HCT116 (cell line): Measurements from ENCODE around the gene SYMPK. TPM values are rescaled to one million over a fixed set of nuclear protein-coding genes. Genes with fewer than 3 reads are reported as not detected.

Source experiments
- ATAC-seq: fragments of 200-7000 bp; cut with Tn5 transposase; 2 replicates; pipeline ENCODE4 v1.9.1; 2020; ENCODE audit warnings: mild to moderate bottlenecking, moderate library complexity
- BruUV-seq: library from RNA; stranded (reverse); fragments of 400-500 nt; replicated peaks from 2 replicates; lab custom pipeline; 2021; lab: Mats Ljungman, UMichigan
- CTCF ChIA-PET: fragments of 300-600 bp; sonication (Branson Sonifier 250); formaldehyde crosslinking; loops from one replicate; lab custom pipeline; 2021; ENCODE audit warnings: antibody characterized with exemption; lab: Charles Lee
- POLR2A ChIA-PET: fragments of 300-600, 350-600 bp; sonication (Branson Sonifier 250); formaldehyde crosslinking; loops from one replicate; lab custom pipeline; 2021; ENCODE audit warnings: antibody characterized with exemption; lab: Charles Lee
- RAD21 ChIA-PET, 2 experiments: fragments of 300-600 bp; sonication (Branson Sonifier 250); formaldehyde crosslinking; loops; one replicate each; lab custom pipeline; 2023; ENCODE audit warnings: low total read pairs in 2 of 2; ENCODE audit not compliant: uncharacterized antibody in 2 of 2, unreplicated experiment in 2 of 2, low non-redundant PET in 1 of 2; lab: Charles Lee
- DNase-seq: peaks from one replicate; pipeline ENCODE4 v3.0.0-alpha.2; 2010; ENCODE audit warnings: low read depth, low spot score
- H2AFZ ChIP-seq: fragments of 200-600 bp; shearing (Covaris generic), sonication (generic); 2 replicates; pipeline ENCODE4 v1.6.1; 2017; ENCODE audit warnings: low read depth, mixed run types, mixed read lengths, antibody characterized with exemption, low read length; ENCODE audit not compliant: poor library complexity, severe bottlenecking
- H3K27ac ChIP-seq: 2 replicates; pipeline ENCODE4 v1.5.1; 2012; ENCODE audit warnings: low read depth, low read length
- H3K27me3 ChIP-seq: fragments of 200-600 bp; sonication (generic); 2 replicates; pipeline ENCODE4 v1.6.1; 2016; ENCODE audit warnings: mixed run types, low read length, mixed read lengths; ENCODE audit not compliant: insufficient read depth
- H3K36me3 ChIP-seq, 2 experiments: fragments of 200-500 bp in 1 of 2; fragments of 200-600 bp in 1 of 2; sonication (Bioruptor generic) in 1 of 2; sonication (generic) in 1 of 2; 2 replicates each; pipeline versions ENCODE4 v1.5.1 to v1.6.1; 2014 to 2016; ENCODE audit warnings: low read length in 2 of 2, inconsistent platforms in 1 of 2, mixed read lengths in 1 of 2, mixed run types in 1 of 2; ENCODE audit not compliant: insufficient read depth in 2 of 2, control insufficient read depth in 1 of 2
- H3K4me1 ChIP-seq, 2 experiments: fragments of 200-600 bp in 1 of 2; sonication (generic) in 1 of 2; 2 replicates each; pipeline versions ENCODE4 v1.5.1 to v1.6.1; 2012 to 2017; ENCODE audit warnings: low read length in 2 of 2, inconsistent platforms in 1 of 2, mild to moderate bottlenecking in 1 of 2, mixed read lengths in 1 of 2, mixed run types in 1 of 2, moderate library complexity in 1 of 2; ENCODE audit not compliant: insufficient read depth in 2 of 2, control insufficient read depth in 1 of 2
- H3K4me2 ChIP-seq: fragments of 200-600 bp; sonication (generic); 2 replicates; pipeline ENCODE4 v1.6.1; 2017; ENCODE audit warnings: mixed run types, low read length, mixed read lengths
- H3K4me3 ChIP-seq, 2 experiments: fragments of 200-600 bp in 1 of 2; sonication (generic) in 1 of 2; replicated peaks in 1 of 2; 2 replicates each; pipeline ENCODE4 v1.5.1; 2011 to 2016; ENCODE audit warnings: low read length in 2 of 2, control low read depth in 1 of 2, low read depth in 1 of 2, mild to moderate bottlenecking in 1 of 2, mixed read lengths in 1 of 2, mixed run types in 1 of 2
- H3K79me2 ChIP-seq: fragments of 200-600 bp; sonication (generic); 2 replicates; pipeline ENCODE4 v1.6.1; 2017; ENCODE audit warnings: mild to moderate bottlenecking, mixed run types, low read length, moderate library complexity, mixed read lengths; ENCODE audit not compliant: insufficient read depth
- H3K9ac ChIP-seq: fragments of 200-600 bp; sonication (generic); 2 replicates; pipeline ENCODE4 v1.6.1; 2016; ENCODE audit warnings: low read length, mixed read lengths
- H3K9me2 ChIP-seq: fragments of 200-600 bp; sonication (generic), shearing (Covaris generic); 2 replicates; pipeline ENCODE4 v1.6.1; 2017; ENCODE audit warnings: mixed run types, mild to moderate bottlenecking, moderate library complexity; ENCODE audit not compliant: insufficient read depth
- H3K9me3 ChIP-seq, 2 experiments: fragments of 200-500 bp in 1 of 2; fragments of 200-600 bp in 1 of 2; sonication (Bioruptor generic) in 1 of 2; sonication (generic) in 1 of 2; 2 replicates each; pipeline ENCODE4 v1.6.1; 2014 to 2017; ENCODE audit warnings: low read length in 2 of 2, mixed read lengths in 2 of 2, inconsistent platforms in 1 of 2, low read depth in 1 of 2, mild to moderate bottlenecking in 1 of 2, mixed run types in 1 of 2, moderate library complexity in 1 of 2; ENCODE audit not compliant: control insufficient read depth in 1 of 2, insufficient read depth in 1 of 2
- H4K20me1 ChIP-seq: fragments of 200-600 bp; sonication (generic), shearing (Covaris generic); 2 replicates; pipeline ENCODE4 v1.6.1; 2017; ENCODE audit warnings: mixed run types, mild to moderate bottlenecking, moderate library complexity; ENCODE audit not compliant: insufficient read depth
- CBX3 ChIP-seq: IDR thresholded peaks from 2 replicates; pipeline ENCODE4 v1.6.1; 2012; ENCODE audit warnings: low read depth
- CEBPB ChIP-seq: IDR thresholded peaks from 2 replicates; pipeline ENCODE4 v1.6.1; 2012; ENCODE audit warnings: low read depth
- EZH2phosphoT487 ChIP-seq: fragments of 200-600 bp; IDR thresholded peaks from 2 replicates; pipeline ENCODE4 v1.6.1; 2018; ENCODE audit warnings: antibody characterized with exemption, borderline replicate concordance
- RAD21 ChIP-seq: IDR thresholded peaks from 2 replicates; pipeline ENCODE4 v1.6.1; 2012; ENCODE audit warnings: low read depth, mild to moderate bottlenecking
- REST ChIP-seq: IDR thresholded peaks from 2 replicates; pipeline ENCODE4 v1.6.1; 2012; ENCODE audit warnings: low read depth
- SP1 ChIP-seq: IDR thresholded peaks from 2 replicates; pipeline ENCODE4 v1.6.1; 2012; ENCODE audit warnings: low read depth
- SRF ChIP-seq: IDR thresholded peaks from 2 replicates; pipeline ENCODE4 v1.6.1; 2012; ENCODE audit warnings: low read depth
- TCF7L2 ChIP-seq: IDR thresholded peaks from 2 replicates; pipeline ENCODE4 v1.7.0; 2011; ENCODE audit warnings: borderline replicate concordance, inconsistent platforms; ENCODE audit not compliant: insufficient read depth, insufficient read length; ENCODE audit errors: extremely low read depth
- ZFX ChIP-seq: fragments of 450-650 bp; IDR thresholded peaks from 2 replicates; pipeline ENCODE4 v1.6.1; 2017
- ZNF274 ChIP-seq: fragments of 200-500 bp; sonication (Bioruptor generic); IDR thresholded peaks from 2 replicates; pipeline ENCODE4 v1.6.1; 2014; ENCODE audit warnings: mild to moderate bottlenecking, low read depth, low read length, inconsistent platforms
- intact Hi-C: fragments of 100-400 bp; cut with micrococcal nuclease; formaldehyde crosslinking; loops from 2 replicates; pipeline ENCODE4 v1.10.0; 2022
- total RNA-seq: library from RNA; stranded (reverse); gene quantifications from one replicate; pipeline ENCODE4 v1.2.1, GENCODE V29; 2021; ENCODE audit not compliant: unreplicated experiment

The SYMPK gene
- total RNA-seq, 1 experiment from 2014 or later = 117 TPM

- no TSS peak for BruUV-seq
- no peak overlapping the region for H3K9ac ChIP-seq
- H2AFZ ChIP-seq = no peak overlapping the region
- no peak overlapping the region for H3K4me3 ChIP-seq
- ChIA-PET CTCF (interaction anchor here (0.7 kb wide), 1 partner anchor 13 kb away, joined by 4 read pairs; no protein-coding TSS in a partner anchor), POLR2A (no interaction called here), RAD21 (interaction anchor here in 1 of 2 experiments (0.6 kb wide), 1 partner anchor 60 kb away, joined by 3 read pairs; no protein-coding TSS in a partner anchor)
- TF ChIP-seq ZFX (no peak), TCF7L2 (no peak), CBX3 (no peak), SRF (no peak), ZNF274 (no peak), REST (no peak), EZH2phosphoT487 (no peak), SP1 (no peak), CEBPB (no peak), RAD21 (no peak)
- no peak overlapping the region for H3K27ac ChIP-seq
- H3K27me3 ChIP-seq = no peaks in the 10 kb centered on the region
- H3K9me3 ChIP-seq = no peaks in the 10 kb centered on the region
- no peaks in the 10 kb centered on the region for H3K79me2 ChIP-seq
- no peaks in the 10 kb centered on the region for H3K9me2 ChIP-seq
- H4K20me1 ChIP-seq = no peaks in the 10 kb centered on the region
- intact Hi-C loops = no loop called here
- H3K4me1 ChIP-seq = peaks cover 9 to 21% of the 10 kb centered on the region in 2 experiments; a peak in 3 of 4 replicates
- H3K36me3 ChIP-seq = no peaks in the 10 kb centered on the region; a peak in 1 of 4 replicates
- no peak overlapping the region for H3K4me2 ChIP-seq
- no peak for DNase-seq
- no peak for ATAC-seq
Measured at GRCh38 chr19:45876411-45877197, 13.7 kb upstream of the SYMPK start.
